Parathyroid adenoma (tissue), 2 donors: ENCODE results near the gene TAF1B.

Experiments used
- H2AFZ ChIP-seq: fragments of 300-600 bp; sonication (generic); one replicate; pipeline ENCODE4 v1.7.0; 2017; ENCODE audit warnings: antibody characterized with exemption, mild to moderate bottlenecking
- H3K27ac ChIP-seq: fragments of 300-600 bp; sonication (generic); one replicate; pipeline ENCODE4 v1.7.0; 2017
- H3K27me3 ChIP-seq: fragments of 300-600 bp; sonication (generic); one replicate; pipeline ENCODE4 v1.7.0; 2017; ENCODE audit warnings: low read length; ENCODE audit not compliant: control insufficient read depth, insufficient read depth
- H3K36me3 ChIP-seq: fragments of 300-600 bp; sonication (generic); one replicate; pipeline ENCODE4 v1.7.0; 2017; ENCODE audit warnings: low read length; ENCODE audit not compliant: control insufficient read depth, insufficient read depth
- H3K4me1 ChIP-seq: fragments of 300-600 bp; sonication (generic); one replicate; pipeline ENCODE4 v1.7.0; 2017; ENCODE audit warnings: control low read depth
- H3K4me2 ChIP-seq: fragments of 300-600 bp; sonication (generic); one replicate; pipeline ENCODE4 v1.7.0; 2017; ENCODE audit warnings: low read length
- H3K4me3 ChIP-seq: fragments of 300-600 bp; sonication (generic); one replicate; pipeline ENCODE4 v1.7.0; 2017; ENCODE audit warnings: low read depth, low read length
- H3K79me2 ChIP-seq: fragments of 300-600 bp; sonication (generic); one replicate; pipeline ENCODE4 v1.7.0; 2017; ENCODE audit warnings: control low read depth
- H3K9ac ChIP-seq: fragments of 300-600 bp; sonication (generic); one replicate; pipeline ENCODE4 v1.7.0; 2017; ENCODE audit warnings: mild to moderate bottlenecking
- H3K9me3 ChIP-seq: fragments of 300-600 bp; sonication (generic); one replicate; pipeline ENCODE4 v1.7.0; 2017; ENCODE audit warnings: low read length; ENCODE audit not compliant: control insufficient read depth
- CTCF ChIP-seq: fragments of 300-600 bp; sonication (generic); IDR thresholded peaks from one replicate; pipeline ENCODE4 v1.7.0; 2017; ENCODE audit warnings: antibody characterized with exemption, mild to moderate bottlenecking
- donor health status: primary hyperparathyroidism.

The TAF1B gene

DNA sequence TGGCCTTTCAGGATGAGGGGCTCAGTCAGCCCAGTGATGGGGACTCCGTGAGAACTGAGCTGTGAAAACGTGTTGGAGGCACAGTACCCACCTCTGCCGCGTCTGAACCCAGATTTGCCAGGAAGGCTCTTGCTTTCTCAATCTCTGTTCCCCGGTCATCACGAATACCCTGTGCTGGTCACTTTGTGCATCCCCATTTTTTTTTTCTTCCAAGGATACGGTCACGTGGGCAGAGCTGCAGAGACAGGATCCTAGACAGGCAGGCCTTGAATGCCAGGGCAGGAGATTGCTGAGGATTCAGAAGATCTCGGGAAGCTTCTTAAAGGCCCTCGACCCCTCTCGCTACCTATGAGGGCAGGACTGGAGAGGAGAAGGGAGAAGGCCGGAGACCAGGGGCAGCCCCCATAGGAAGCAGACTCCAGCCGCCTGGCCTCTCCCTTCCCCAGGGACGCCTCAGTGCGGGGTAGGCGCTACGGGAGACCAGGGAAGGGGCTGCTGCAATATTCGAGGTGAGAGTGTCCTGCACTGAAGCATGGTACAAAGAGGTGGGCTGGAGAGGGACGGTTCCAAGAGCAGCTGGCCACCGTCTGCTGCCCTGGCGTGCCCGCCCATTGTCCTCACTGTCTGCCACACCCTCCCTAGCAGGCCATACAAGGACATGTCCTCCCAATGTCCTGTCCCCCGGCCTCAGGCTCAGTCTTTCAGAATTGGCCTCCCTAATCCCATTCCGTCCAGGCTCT, 29.0 kb upstream of the TAF1B start:
- Histone ChIP-seq H2AFZ (peak overlapping the region; percentile 74), H3K4me3 (no peak overlapping the region), H3K36me3 (no peaks in the 10 kb centered on the region), H3K79me2 (no peaks in the 10 kb centered on the region), H3K9ac (no peak overlapping the region), H3K9me3 (no peaks in the 10 kb centered on the region), H3K27me3 (no peaks in the 10 kb centered on the region), H3K27ac (no peak overlapping the region), H3K4me1 (peaks cover 19% of the 10 kb centered on the region), H3K4me2 (peak overlapping the region; percentile 25)
- no peak for TF ChIP-seq CTCF

DNA sequence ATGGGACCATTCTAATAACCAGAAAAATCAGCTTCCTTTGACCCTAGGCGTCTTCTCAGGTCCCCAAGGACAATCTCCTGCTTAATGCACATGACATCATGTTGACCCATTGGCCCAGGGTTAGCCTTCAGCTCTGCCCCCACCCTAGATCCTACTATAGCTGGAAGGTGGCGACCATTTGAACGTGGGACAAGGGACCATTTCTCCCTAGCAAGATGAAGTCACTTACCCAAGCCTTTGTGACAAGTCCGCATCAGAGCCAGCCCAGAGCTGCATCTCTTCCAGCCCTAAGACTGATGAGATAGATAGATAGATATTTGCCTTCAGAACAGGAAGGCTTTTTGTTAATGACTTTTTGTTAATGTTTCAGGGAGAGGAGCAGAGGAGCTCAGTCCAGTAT, 28.2 kb upstream of the TAF1B start:
- no peak overlapping the region for H3K9ac ChIP-seq
- H3K4me1 ChIP-seq = peaks cover 13% of the 10 kb centered on the region
- H2AFZ ChIP-seq = no peak overlapping the region
- TF ChIP-seq CTCF = no peak
- H3K9me3 ChIP-seq = no peaks in the 10 kb centered on the region
- no peaks in the 10 kb centered on the region for H3K79me2 ChIP-seq
- no peaks in the 10 kb centered on the region for H3K27me3 ChIP-seq
- no peak overlapping the region for H3K27ac ChIP-seq
- no peaks in the 10 kb centered on the region for H3K36me3 ChIP-seq
- H3K4me3 ChIP-seq = no peak overlapping the region
- H3K4me2 ChIP-seq = no peak overlapping the region

DNA sequence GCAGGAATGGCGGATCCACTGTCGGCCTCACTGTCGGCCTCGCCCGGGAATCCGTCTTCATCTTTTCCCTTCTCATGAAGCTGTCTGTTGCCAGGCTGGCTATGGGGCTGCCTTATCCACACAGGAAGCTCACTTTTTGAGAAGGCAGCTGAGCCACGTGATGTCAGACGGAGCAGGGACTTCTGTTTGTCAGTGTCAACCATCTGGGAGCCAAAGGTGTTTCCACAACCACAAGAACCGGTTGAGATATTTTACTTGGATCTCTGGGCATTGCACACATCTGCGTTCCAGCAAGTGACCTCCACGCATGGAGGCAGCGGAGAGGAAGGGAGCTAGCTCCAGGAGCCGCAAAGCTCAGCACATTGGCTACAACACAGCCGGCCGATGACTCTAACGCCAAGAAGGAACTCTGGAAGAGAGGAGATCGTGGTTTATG, 27.4 kb upstream of the TAF1B start:
- no peak overlapping the region for H3K4me3 ChIP-seq
- H3K27me3 ChIP-seq = no peaks in the 10 kb centered on the region
- no peak for TF ChIP-seq CTCF
- peak overlapping the region; percentile 24 for H3K4me2 ChIP-seq
- H3K9me3 ChIP-seq = no peaks in the 10 kb centered on the region
- no peak overlapping the region for H3K9ac ChIP-seq
- H2AFZ ChIP-seq = peak overlapping the region; percentile 64
- H3K4me1 ChIP-seq = peaks cover 13% of the 10 kb centered on the region
- H3K36me3 ChIP-seq = no peaks in the 10 kb centered on the region
- peak overlapping the region; percentile 40 for H3K27ac ChIP-seq
- H3K79me2 ChIP-seq = no peaks in the 10 kb centered on the region

DNA sequence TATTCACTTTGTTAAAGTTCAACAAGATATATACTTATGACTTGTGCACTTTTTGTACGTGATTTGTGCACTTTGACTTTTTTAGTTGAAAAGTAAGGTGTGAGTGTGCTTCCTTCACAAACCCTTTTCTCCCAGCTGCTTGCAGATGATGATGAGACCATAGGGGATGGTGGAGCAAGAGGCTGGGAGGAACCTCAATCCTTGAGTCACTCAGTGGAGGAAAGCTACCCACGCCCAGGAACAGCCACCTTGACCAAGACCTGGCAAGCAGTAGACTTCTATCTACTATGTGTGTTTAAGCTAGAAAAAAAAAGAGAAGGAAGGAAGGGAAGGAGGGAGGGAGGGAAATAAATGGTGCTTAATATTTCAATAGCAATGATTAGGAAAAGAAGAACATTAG, 25.2 kb upstream of the TAF1B start:
- Histone ChIP-seq H3K27ac (no peak overlapping the region), H3K4me1 (peaks cover 10% of the 10 kb centered on the region), H2AFZ (no peak overlapping the region), H3K27me3 (no peaks in the 10 kb centered on the region), H3K4me3 (no peak overlapping the region), H3K9me3 (no peaks in the 10 kb centered on the region), H3K79me2 (no peaks in the 10 kb centered on the region), H3K36me3 (no peaks in the 10 kb centered on the region), H3K4me2 (no peak overlapping the region), H3K9ac (no peak overlapping the region)
- TF ChIP-seq CTCF = no peak

GRCh38 chr2:9819551-9819950, 23.7 kb upstream of the TAF1B start:
- Histone ChIP-seq H3K4me3 (no peak overlapping the region), H3K27me3 (no peaks in the 10 kb centered on the region), H3K9ac (no peak overlapping the region), H2AFZ (no peak overlapping the region), H3K4me2 (no peak overlapping the region), H3K36me3 (no peaks in the 10 kb centered on the region), H3K4me1 (no peaks in the 10 kb centered on the region), H3K79me2 (no peaks in the 10 kb centered on the region), H3K27ac (no peak overlapping the region), H3K9me3 (no peaks in the 10 kb centered on the region)
- no peak for TF ChIP-seq CTCF
